ENCODE results near the gene URGCP. TPM values are rescaled to one million over a fixed set of nuclear protein-coding genes. Genes with fewer than 3 reads are reported as not detected.

The URGCP gene
- total and polyA plus RNA-seq, 10 of the 15 experiments (the other 5 are each of a cell fraction or from before 2014, with no cell fraction given) = 2.0 to 29.7 (median 17.5) TPM

- Histone ChIP-seq H3K9me3 (replicated peaks; ENCODE audit: control insufficient read depth, insufficient read depth, low read length) (no peaks in the 10 kb centered on the region), H4K20me1 (ENCODE audit: control insufficient read depth, insufficient read depth) (no peaks in the 10 kb centered on the region), H3K27ac (ENCODE audit: control insufficient read depth, insufficient read depth) (no peak overlapping the region), H3K27me3 (replicated peaks in 1 of 2; ENCODE audit: control insufficient read depth in 2 of 2, insufficient read depth in 2 of 2, low read length in 1 of 2) (no peaks in the 10 kb centered on the region), H3K4me2 (ENCODE audit: control insufficient read depth, insufficient read depth) (no peak overlapping the region), H3K79me2 (ENCODE audit: control insufficient read depth, insufficient read depth, low read length) (no peaks in the 10 kb centered on the region), H3K4me3 (no peak overlapping the region), H3K4me1 (ENCODE audit: control insufficient read depth, insufficient read depth, low read length) (no peaks in the 10 kb centered on the region), H2AFZ (ENCODE audit: control insufficient read depth, low read depth, low read length) (no peak overlapping the region), H3K36me3 (ENCODE audit: control insufficient read depth in 2 of 2, insufficient read depth in 2 of 2, low read length in 1 of 2) (no peaks in the 10 kb centered on the region; a peak in 1 of 4 replicates), H3K9ac (ENCODE audit: control insufficient read depth, insufficient read depth, low read length) (no peak overlapping the region)
- WGBS (ENCODE audit: insufficient coverage, insufficient replicate concordance, low lambda C conversion rate, missing lambda C conversion rate) = 70% methylated on average over 3 of the region's 3 CpGs
- intact Hi-C loops (cut with micrococcal nuclease; ENCODE audit: unreplicated experiment) = no loop called here
- no peak for TF ChIP-seq SIN3A (IDR thresholded peaks at IDR 0.05; ENCODE audit: low read depth, low read length)
- no peak for TF ChIP-seq ZNF384 (IDR thresholded peaks at IDR 0.05; ENCODE audit: borderline replicate concordance, low read depth, low read length)
- TF ChIP-seq HDAC2 (IDR thresholded peaks at IDR 0.05) = no peak
- no peak for TF ChIP-seq CHD2 (IDR thresholded peaks at IDR 0.05; ENCODE audit: borderline replicate concordance, low read depth, low read length)
- FAIRE-seq = no peak
- SMC1A ChIA-PET (ENCODE audit: uncharacterized antibody, unreplicated experiment) = interaction anchor here (0.9 kb wide), 1 partner anchor 35 kb away, joined by 3 read pairs; no protein-coding TSS in a partner anchor
- POLR2A ChIA-PET = interaction anchor here (0.8 kb wide), 1 partner anchor 14 kb away, joined by 3 read pairs; no protein-coding TSS in a partner anchor
- DNase-seq (ENCODE audit: low read depth, low spot score) = no peak
- no peak for ATAC-seq
- CTCF ChIA-PET = interaction anchor here (0.7 kb wide), 1 partner anchor 592 kb away, joined by 3 read pairs; no protein-coding TSS in a partner anchor
- in situ Hi-C loops (cut with MboI) = no loop called here
- BruUV-seq (replicated peaks) = no TSS peak
- RAD21 ChIA-PET (ENCODE audit: unreplicated experiment) = no interaction called here
These were observed 35.9 kb upstream of the URGCP start for GRCh38 chr7:43942250-43942649.

GRCh38 chr7:43938892-43939482 lies 32.6 kb upstream of the URGCP start:
- intact Hi-C loops (cut with micrococcal nuclease; ENCODE audit: unreplicated experiment) (no loop called here), in situ Hi-C loops (cut with MboI) (no loop called here)
- no peak for TF ChIP-seq NR2F1 (conservative IDR thresholded peaks at IDR 0.05)
- H3K4me1 ChIP-seq (ENCODE audit: control insufficient read depth, insufficient read depth, low read length) = no peaks in the 10 kb centered on the region
- H3K9ac ChIP-seq (ENCODE audit: control insufficient read depth, insufficient read depth, low read length) = no peak overlapping the region
- no peaks in the 10 kb centered on the region; a peak in 1 of 4 replicates for H3K36me3 ChIP-seq (ENCODE audit: control insufficient read depth in 2 of 2, insufficient read depth in 2 of 2, low read length in 1 of 2)
- no peak overlapping the region for H2AFZ ChIP-seq (ENCODE audit: control insufficient read depth, low read depth, low read length)
- RAD21 ChIA-PET (ENCODE audit: unreplicated experiment) = no interaction called here
- POLR2A ChIA-PET = no interaction called here
- no peaks in the 10 kb centered on the region for H4K20me1 ChIP-seq (ENCODE audit: control insufficient read depth, insufficient read depth)
- no peak overlapping the region for H3K4me2 ChIP-seq (ENCODE audit: control insufficient read depth, insufficient read depth)
- no peaks in the 10 kb centered on the region for H3K9me3 ChIP-seq (replicated peaks; ENCODE audit: control insufficient read depth, insufficient read depth, low read length)
- no peak for ATAC-seq
- CTCF ChIA-PET = no interaction called here
- no TSS peak for BruUV-seq (replicated peaks)
- H3K27me3 ChIP-seq (replicated peaks in 1 of 2; ENCODE audit: control insufficient read depth in 2 of 2, insufficient read depth in 2 of 2, low read length in 1 of 2) = no peaks in the 10 kb centered on the region
- FAIRE-seq = no peak
- SMC1A ChIA-PET (ENCODE audit: uncharacterized antibody, unreplicated experiment) = no interaction called here
- DNase-seq (ENCODE audit: low read depth, low spot score) = no peak
- H3K79me2 ChIP-seq (ENCODE audit: control insufficient read depth, insufficient read depth, low read length) = no peaks in the 10 kb centered on the region
- WGBS (ENCODE audit: insufficient coverage, insufficient replicate concordance, low lambda C conversion rate, missing lambda C conversion rate) = 90% methylated on average over 4 of the region's 4 CpGs
- no peak overlapping the region for H3K4me3 ChIP-seq
- H3K27ac ChIP-seq (ENCODE audit: control insufficient read depth, insufficient read depth) = no peak overlapping the region
